Esophagus squamous epithelium (tissue), 4 donors: ENCODE measurements around the gene PADI1.

Source experiments
- POLR2A ChIP-seq, 4 donors: fragments of 450-650 bp; IDR thresholded peaks; one replicate each; pipeline ENCODE4 v1.6.1; 2017; ENCODE audit warnings: antibody characterized with exemption in 4 of 4, mild to moderate bottlenecking in 4 of 4, moderate library complexity in 3 of 4
- TF ChIP-seq, protein P1 (sequence below), 6 experiments: fragments of 450-650 bp in 4 of 6; fragments of 200-600 bp in 2 of 6; sonication (generic) in 2 of 6; IDR thresholded peaks; one replicate each; pipeline ENCODE4 v1.5.1; 2016 to 2019; ENCODE audit warnings: antibody characterized with exemption in 6 of 6, mild to moderate bottlenecking in 4 of 6, moderate library complexity in 4 of 6

DNA sequence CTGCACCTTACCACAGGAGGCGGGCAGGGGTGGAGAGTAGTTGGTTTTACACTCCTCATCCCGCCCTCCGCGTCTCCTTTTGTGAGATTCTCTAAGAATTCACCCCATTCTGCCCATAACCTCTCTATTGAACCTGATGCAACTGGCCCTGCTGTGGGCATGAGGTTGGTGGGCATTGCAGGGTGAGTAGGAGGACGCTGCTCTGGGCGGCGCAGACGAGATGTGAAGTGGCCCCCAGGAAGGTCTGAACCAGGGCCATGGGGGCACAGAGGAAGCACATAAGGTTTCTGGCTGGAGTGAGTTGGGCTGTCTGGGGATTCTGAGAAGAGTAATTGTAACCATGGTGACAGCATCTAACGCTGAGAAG lies 8.8 kb downstream of the PADI1 start:
- TF ChIP-seq, protein P1, sequence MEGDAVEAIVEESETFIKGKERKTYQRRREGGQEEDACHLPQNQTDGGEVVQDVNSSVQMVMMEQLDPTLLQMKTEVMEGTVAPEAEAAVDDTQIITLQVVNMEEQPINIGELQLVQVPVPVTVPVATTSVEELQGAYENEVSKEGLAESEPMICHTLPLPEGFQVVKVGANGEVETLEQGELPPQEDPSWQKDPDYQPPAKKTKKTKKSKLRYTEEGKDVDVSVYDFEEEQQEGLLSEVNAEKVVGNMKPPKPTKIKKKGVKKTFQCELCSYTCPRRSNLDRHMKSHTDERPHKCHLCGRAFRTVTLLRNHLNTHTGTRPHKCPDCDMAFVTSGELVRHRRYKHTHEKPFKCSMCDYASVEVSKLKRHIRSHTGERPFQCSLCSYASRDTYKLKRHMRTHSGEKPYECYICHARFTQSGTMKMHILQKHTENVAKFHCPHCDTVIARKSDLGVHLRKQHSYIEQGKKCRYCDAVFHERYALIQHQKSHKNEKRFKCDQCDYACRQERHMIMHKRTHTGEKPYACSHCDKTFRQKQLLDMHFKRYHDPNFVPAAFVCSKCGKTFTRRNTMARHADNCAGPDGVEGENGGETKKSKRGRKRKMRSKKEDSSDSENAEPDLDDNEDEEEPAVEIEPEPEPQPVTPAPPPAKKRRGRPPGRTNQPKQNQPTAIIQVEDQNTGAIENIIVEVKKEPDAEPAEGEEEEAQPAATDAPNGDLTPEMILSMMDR (IDR thresholded peaks at IDR 0.05): no peak
- no peak for TF ChIP-seq POLR2A (IDR thresholded peaks at IDR 0.05)
